AG09309 (cell line): Measurements from ENCODE around the gene ITGA7.

Source experiments
- DNase-seq: peaks from one replicate; pipeline ENCODE4 v3.0.0-alpha.2; 2010; ENCODE audit warnings: low read depth
- H3K4me3 ChIP-seq: 2 replicates; pipeline ENCODE4 v1.5.1; 2011; ENCODE audit warnings: mild to moderate bottlenecking, low read depth, low read length, moderate library complexity; ENCODE audit not compliant: control insufficient read depth
- TF ChIP-seq, protein P1 (sequence below): IDR thresholded peaks from 2 replicates; pipeline ENCODE4 v1.5.1; 2011; ENCODE audit warnings: mild to moderate bottlenecking, low read depth, low read length, inconsistent platforms; ENCODE audit not compliant: insufficient read depth, control insufficient read depth; ENCODE audit errors: missing control alignments

Gene ITGA7

GRCh38 chr12:55688716-55689655, 18.7 kb downstream of the ITGA7 start:
- TF ChIP-seq, protein P1, sequence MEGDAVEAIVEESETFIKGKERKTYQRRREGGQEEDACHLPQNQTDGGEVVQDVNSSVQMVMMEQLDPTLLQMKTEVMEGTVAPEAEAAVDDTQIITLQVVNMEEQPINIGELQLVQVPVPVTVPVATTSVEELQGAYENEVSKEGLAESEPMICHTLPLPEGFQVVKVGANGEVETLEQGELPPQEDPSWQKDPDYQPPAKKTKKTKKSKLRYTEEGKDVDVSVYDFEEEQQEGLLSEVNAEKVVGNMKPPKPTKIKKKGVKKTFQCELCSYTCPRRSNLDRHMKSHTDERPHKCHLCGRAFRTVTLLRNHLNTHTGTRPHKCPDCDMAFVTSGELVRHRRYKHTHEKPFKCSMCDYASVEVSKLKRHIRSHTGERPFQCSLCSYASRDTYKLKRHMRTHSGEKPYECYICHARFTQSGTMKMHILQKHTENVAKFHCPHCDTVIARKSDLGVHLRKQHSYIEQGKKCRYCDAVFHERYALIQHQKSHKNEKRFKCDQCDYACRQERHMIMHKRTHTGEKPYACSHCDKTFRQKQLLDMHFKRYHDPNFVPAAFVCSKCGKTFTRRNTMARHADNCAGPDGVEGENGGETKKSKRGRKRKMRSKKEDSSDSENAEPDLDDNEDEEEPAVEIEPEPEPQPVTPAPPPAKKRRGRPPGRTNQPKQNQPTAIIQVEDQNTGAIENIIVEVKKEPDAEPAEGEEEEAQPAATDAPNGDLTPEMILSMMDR = no peak
- H3K4me3 ChIP-seq = no peak overlapping the region

DNA sequence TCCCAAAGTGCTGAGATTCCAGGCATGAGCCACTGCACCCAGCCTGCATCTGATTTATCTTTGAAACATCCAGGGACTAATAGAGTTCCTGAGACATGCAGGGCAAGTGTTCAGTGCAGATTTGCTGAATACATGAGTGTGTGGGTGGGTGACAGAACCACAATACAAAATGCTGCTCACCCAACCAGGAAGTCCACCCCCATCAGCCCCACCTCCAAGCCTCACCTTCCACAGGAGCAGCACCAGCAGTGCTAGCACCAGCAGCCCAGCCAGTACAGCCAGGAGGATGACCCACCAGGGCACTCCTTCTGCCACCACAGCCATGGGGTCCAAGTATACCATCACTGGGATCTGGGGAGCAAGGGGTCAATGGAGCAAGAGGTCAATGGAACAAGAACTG, 20.0 kb downstream of the ITGA7 start:
- no peak for DNase-seq
- H3K4me3 ChIP-seq = no peak overlapping the region
- TF ChIP-seq, protein P1 = no peak

More at GRCh38 chr12:55688716-55689655, 18.7 kb downstream of the ITGA7 start:
- no peak for DNase-seq

DNA sequence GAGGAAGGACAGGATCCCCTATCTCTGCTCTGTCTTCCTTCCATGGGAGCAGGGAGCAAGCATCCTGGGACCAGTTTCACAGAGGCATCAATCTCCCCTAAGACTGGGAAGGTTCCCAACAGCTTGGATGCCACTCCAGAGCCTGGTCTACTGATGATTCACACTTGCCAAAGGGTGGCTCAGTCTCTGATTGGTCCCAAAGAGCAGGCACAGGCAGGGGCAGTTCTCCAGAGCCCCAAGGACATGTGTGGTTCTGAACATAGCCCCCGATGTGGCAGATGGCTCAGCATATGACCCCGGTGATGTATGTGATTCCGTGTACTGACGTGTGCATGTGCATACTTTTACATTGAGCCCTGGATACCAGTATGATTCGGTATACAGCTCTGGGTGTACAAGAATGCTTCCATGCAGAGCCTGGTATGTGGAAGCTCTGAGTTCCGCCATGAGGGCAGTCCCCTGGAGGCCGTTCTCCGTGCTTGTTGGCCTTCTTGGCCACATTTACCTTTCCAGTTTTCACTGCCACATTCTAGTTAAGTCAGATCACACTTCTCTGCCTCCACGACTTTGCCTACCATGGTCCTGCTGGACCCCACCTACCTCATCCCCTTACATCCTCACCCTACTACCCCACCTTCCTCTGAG, 21.2 kb downstream of the ITGA7 start:
- DNase-seq = no peak
- TF ChIP-seq, protein P1 = no peak
- H3K4me3 ChIP-seq = no peak overlapping the region

DNA sequence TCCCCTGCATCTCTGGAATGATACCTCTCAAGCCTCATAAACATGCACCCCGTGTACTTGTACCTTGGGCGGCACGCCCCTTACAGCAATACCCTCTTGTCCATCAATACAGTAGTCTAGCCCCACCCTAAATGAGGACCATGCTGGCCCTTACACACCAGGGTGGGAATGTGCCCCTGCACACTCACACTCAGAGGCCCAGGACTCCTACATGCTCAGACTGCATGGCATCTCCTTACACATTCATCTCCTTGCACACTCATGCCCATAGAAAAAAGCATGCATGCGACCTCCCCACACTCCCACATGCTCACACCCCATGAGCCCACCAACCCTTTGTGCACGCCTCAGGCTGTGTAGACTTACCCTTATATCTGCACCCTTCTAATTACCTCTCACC, 22.0 kb downstream of the ITGA7 start:
- TF ChIP-seq, protein P1 = no peak
- no peak overlapping the region for H3K4me3 ChIP-seq
- no peak for DNase-seq

DNA sequence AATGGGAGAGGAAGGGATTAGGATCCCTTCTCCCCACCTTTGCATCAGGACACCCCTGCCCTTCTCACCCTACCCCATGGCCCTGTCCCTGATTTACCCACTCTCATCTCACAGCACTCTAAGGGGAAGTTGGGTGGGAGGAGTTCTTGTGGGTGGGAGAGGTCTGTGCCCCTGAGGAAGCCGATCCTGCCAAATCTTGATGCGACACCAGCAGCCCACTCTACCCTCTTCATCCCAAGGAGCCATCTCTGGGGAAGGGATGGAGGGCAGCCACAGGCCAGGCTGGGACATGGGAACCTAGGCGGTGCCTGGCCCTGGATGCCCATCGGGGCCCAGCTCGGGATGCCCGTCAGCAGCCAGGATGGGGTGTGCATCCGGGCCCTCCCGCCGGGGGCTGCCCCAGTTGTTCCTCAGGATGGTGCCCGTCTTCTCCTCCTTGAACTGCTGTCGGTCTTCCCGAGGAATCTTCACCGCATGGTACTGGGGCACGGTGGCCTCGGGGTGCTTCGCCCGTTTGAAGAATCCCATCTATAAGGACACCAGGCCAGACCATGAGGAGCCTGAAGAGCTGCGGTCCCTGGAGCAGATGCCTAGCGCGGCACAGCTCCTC, 22.8 kb downstream of the ITGA7 start:
- H3K4me3 ChIP-seq = no peak overlapping the region
- no peak for DNase-seq
- TF ChIP-seq, protein P1 = no peak

- no peak overlapping the region for H3K4me3 ChIP-seq
- DNase-seq = no peak
- TF ChIP-seq, protein P1 = no peak
Observed at GRCh38 chr12:55683676-55684075, 24.0 kb downstream of the ITGA7 start.
